ENCODE data around the gene NPAS4. TPM values are rescaled to one million over a fixed set of nuclear protein-coding genes. Genes with fewer than 3 reads are reported as not detected.

The NPAS4 gene
- polyA plus RNA-seq, 2 of the 4 experiments (the other 2 are of a cell fraction) = 0.03 TPM; not detected in 1

- TF ChIP-seq EP300 (IDR thresholded peaks at IDR 0.05) (no peak), GATA3 (IDR thresholded peaks at IDR 0.05; ENCODE audit: borderline replicate concordance) (no peak), RAD21 (conservative IDR thresholded peaks at IDR 0.05 in 1 of 2, IDR thresholded peaks at IDR 0.05 in 1 of 2) (no peak), ZC3H11A (IDR thresholded peaks at IDR 0.05) (no peak), RFX5 (IDR thresholded peaks at IDR 0.05) (no peak)
These were observed 10.6 kb upstream of the NPAS4 start (continued) for GRCh38 chr11:66410191-66410590.

GRCh38 chr11:66411323-66411722 lies 9.5 kb upstream of the NPAS4 start:
- TF ChIP-seq RCOR1 (IDR thresholded peaks at IDR 0.05; ENCODE audit: low read depth, low read length) = no peak
- TF ChIP-seq KDM1A (IDR thresholded peaks at IDR 0.05; ENCODE audit: low read depth) = no peak
- TF ChIP-seq HMGXB4 (CRISPR knock-in tag; IDR thresholded peaks at IDR 0.05; ENCODE audit: borderline replicate concordance) = no peak
- no peak for TF ChIP-seq MAZ (IDR thresholded peaks at IDR 0.05; ENCODE audit: borderline replicate concordance, low read depth, low read length)
- no peak for TF ChIP-seq PBX3 (IDR thresholded peaks at IDR 0.05)
- TF ChIP-seq HOXB13 (CRISPR knock-in tag; IDR thresholded peaks at IDR 0.05; ENCODE audit: low read depth) = no peak
- FAIRE-seq (no peak), ATAC-seq (no peak; a peak in 1 of 6 replicates), DNase-seq (ENCODE audit: low read depth in 1 of 2, low spot score in 1 of 2) (no peak)
- Histone ChIP-seq H3K4me1 (no peaks in the 10 kb centered on the region), H3K27ac (no peak overlapping the region), H3K9me3 (no peaks in the 10 kb centered on the region), H3K4me2 (no peak overlapping the region), H3K4me3 (no peak overlapping the region)
- ChIA-PET POLR2A (no interaction called here), CTCF (interaction anchor here (1.0 to 57.7 kb wide), 4 partner anchors 7 to 68 kb away, joined by 3 to 1614 read pairs (median 809); partner anchors contain the start of genes MRPL11 and NPAS4)
- WGBS (ENCODE audit: missing lambda C conversion rate) = 17% methylated on average over 4 of the region's 4 CpGs

- POLR2A ChIA-PET = no interaction called here
- H3K4me1 ChIP-seq = no peaks in the 10 kb centered on the region
- TF ChIP-seq RCOR1 (IDR thresholded peaks at IDR 0.05; ENCODE audit: low read depth, low read length) = no peak
- TF ChIP-seq BHLHE40 (IDR thresholded peaks at IDR 0.05; ENCODE audit: low read depth, low read length) = no peak
- no peak for TF ChIP-seq POLR2AphosphoS2 (conservative IDR thresholded peaks at IDR 0.05; ENCODE audit: low read length)
- no peak for TF ChIP-seq MAZ (IDR thresholded peaks at IDR 0.05; ENCODE audit: borderline replicate concordance, low read depth, low read length)
- no peak for TF ChIP-seq CHD4 (IDR thresholded peaks at IDR 0.05; ENCODE audit: borderline replicate concordance)
- no peak for TF ChIP-seq FOSL2 (IDR thresholded peaks at IDR 0.05)
- no peak for TF ChIP-seq FOSL2 (CRISPR knock-in tag; IDR thresholded peaks at IDR 0.05)
- no peak for TF ChIP-seq CEBPB (IDR thresholded peaks at IDR 0.05)
- TF ChIP-seq EHMT2 (IDR thresholded peaks at IDR 0.05; ENCODE audit: low read depth) = no peak
- no peak for TF ChIP-seq HDAC2 (IDR thresholded peaks at IDR 0.05)
- TF ChIP-seq HES2 (IDR thresholded peaks at IDR 0.05) = no peak
- no peak for TF ChIP-seq ATOH8 (CRISPR knock-in tag; IDR thresholded peaks at IDR 0.05; ENCODE audit: low read depth)
- no peak for TF ChIP-seq ZSCAN20 (CRISPR knock-in tag; IDR thresholded peaks at IDR 0.05)
- TF ChIP-seq EHF (CRISPR knock-in tag; IDR thresholded peaks at IDR 0.05) = no peak
- TF ChIP-seq CHD2 (IDR thresholded peaks at IDR 0.05; ENCODE audit: low read length, partially characterized antibody) = no peak
- no peak for TF ChIP-seq PBX3 (IDR thresholded peaks at IDR 0.05)
- TF ChIP-seq ZFP36 (IDR thresholded peaks at IDR 0.05; ENCODE audit: borderline replicate concordance, partially characterized antibody) = no peak
- TF ChIP-seq CBX8 (IDR thresholded peaks at IDR 0.05) = no peak
- no peak for TF ChIP-seq BCL3 (IDR thresholded peaks at IDR 0.05)
- no peak for TF ChIP-seq NPAS2 (CRISPR knock-in tag; IDR thresholded peaks at IDR 0.05; ENCODE audit: borderline replicate concordance)
- TF ChIP-seq CTCF (IDR thresholded peaks at IDR 0.05) = no peak
- 12% methylated on average over 7 of the region's 7 CpGs for WGBS (ENCODE audit: missing lambda C conversion rate)
- H3K9me3 ChIP-seq = no peaks in the 10 kb centered on the region
- CTCF ChIA-PET = interaction anchor here (0.5 to 57.7 kb wide), 4 partner anchors 6 to 243 kb away, joined by 3 to 1614 read pairs (median 808); partner anchors contain the start of genes MRPL11 and NPAS4
- ATAC-seq (no peak), DNase-seq (ENCODE audit: low read depth in 1 of 2, low spot score in 1 of 2) (no peak), FAIRE-seq (no peak)
- H3K4me2 ChIP-seq = no peak overlapping the region
- no peak overlapping the region for H3K27ac ChIP-seq
- H3K4me3 ChIP-seq = no peak overlapping the region
These were observed 8.7 kb upstream of the NPAS4 start for GRCh38 chr11:66412110-66412509.
